Neural progenitor cell (in vitro differentiated cells): ENCODE measurements around the gene CHRM5. TPM values are rescaled to one million over a fixed set of nuclear protein-coding genes. Genes with fewer than 3 reads are reported as not detected.

Source experiments
- DNase-seq: peaks from one replicate; pipeline ENCODE4 v3.0.0-alpha.2; 2016; ENCODE audit warnings: low spot score
- H2AFZ ChIP-seq: fragments of 200-600 bp; sonication (generic); replicated peaks from 2 replicates; pipeline ENCODE4 v1.6.1; 2016; ENCODE audit warnings: antibody characterized with exemption
- H3F3A ChIP-seq: fragments of 200-600 bp; sonication (generic); 2 replicates; pipeline ENCODE4 v1.6.1; 2016; ENCODE audit warnings: antibody characterized with exemption, low read depth
- H3K27ac ChIP-seq: fragments of 200-600 bp; sonication (generic); 2 replicates; pipeline ENCODE4 v1.5.1; 2016; ENCODE audit warnings: mild to moderate bottlenecking
- H3K27me3 ChIP-seq: fragments of 200-600 bp; sonication (generic); 2 replicates; pipeline ENCODE4 v1.6.1; 2016; ENCODE audit warnings: mild to moderate bottlenecking, moderate library complexity
- H3K36me3 ChIP-seq: fragments of 200-600 bp; sonication (generic); 2 replicates; pipeline ENCODE4 v1.5.1; 2016
- H3K4me1 ChIP-seq: fragments of 200-600 bp; sonication (generic); 2 replicates; pipeline ENCODE4 v1.6.1; 2016; ENCODE audit warnings: mixed run types
- H3K4me2 ChIP-seq: fragments of 200-600 bp; sonication (generic); 2 replicates; pipeline ENCODE4 v1.6.1; 2016
- H3K4me3 ChIP-seq: fragments of 200-600 bp; sonication (generic); 2 replicates; pipeline ENCODE4 v1.5.1; 2016
- H3K79me2 ChIP-seq: fragments of 200-600 bp; sonication (generic); 2 replicates; pipeline ENCODE4 v1.6.1; 2016; ENCODE audit warnings: low read depth
- H3K9ac ChIP-seq: fragments of 200-600 bp; sonication (generic); 2 replicates; pipeline ENCODE4 v1.6.1; 2016
- H3K9me3 ChIP-seq: fragments of 200-600 bp; sonication (generic); 2 replicates; pipeline ENCODE4 v1.5.1; 2016; ENCODE audit warnings: low read depth
- H4K20me1 ChIP-seq: fragments of 200-600 bp; sonication (generic); 2 replicates; pipeline ENCODE4 v1.6.1; 2016; ENCODE audit warnings: low read depth
- H3K27ac Mint-ChIP-seq: 3 replicates; pipeline ENCODE4 v1.8.0; 2021; ENCODE audit warnings: mixed read lengths
- H3K27me3 Mint-ChIP-seq: 2 replicates; pipeline ENCODE4 v1.8.0; 2022; ENCODE audit warnings: low read depth, mild to moderate bottlenecking, inconsistent platforms, moderate library complexity, mixed read lengths; ENCODE audit not compliant: insufficient read depth
- H3K36me3 Mint-ChIP-seq: 3 replicates; pipeline ENCODE4 v1.8.0; 2021; ENCODE audit warnings: mixed read lengths
- H3K4me1 Mint-ChIP-seq: 3 replicates; pipeline ENCODE4 v1.8.0; 2021; ENCODE audit warnings: mixed read lengths
- H3K4me3 Mint-ChIP-seq: 3 replicates; pipeline ENCODE4 v1.8.0; 2021; ENCODE audit warnings: mild to moderate bottlenecking, moderate library complexity, mixed read lengths
- H3K9me3 Mint-ChIP-seq: 3 replicates; pipeline ENCODE4 v1.8.0; 2020; ENCODE audit warnings: mixed read lengths
- EZH2 ChIP-seq: fragments of 200-600 bp; sonication (generic); IDR thresholded peaks from 2 replicates; pipeline ENCODE4 v1.6.1; 2017; ENCODE audit warnings: antibody characterized with exemption, mild to moderate bottlenecking, moderate library complexity
- EZH2phosphoT487 ChIP-seq: fragments of 200-600 bp; sonication (generic); IDR thresholded peaks from 2 replicates; pipeline ENCODE4 v1.6.1; 2017; ENCODE audit warnings: antibody characterized with exemption
- total RNA-seq: library from RNA; depleted of rRNA; stranded (reverse); fragments of >200 nt; gene quantifications from 2 replicates; pipeline ENCODE4 v1.2.3, GENCODE V29; 2015; ENCODE audit warnings: low replicate concordance
- TF ChIP-seq, protein P1 (sequence below): fragments of 200-600 bp; sonication (generic); IDR thresholded peaks from 2 replicates; pipeline ENCODE4 v1.5.1; 2017; ENCODE audit warnings: antibody characterized with exemption, mild to moderate bottlenecking

The CHRM5 gene
- total RNA-seq, 1 donor from 2014 or later = not detected

DNA sequence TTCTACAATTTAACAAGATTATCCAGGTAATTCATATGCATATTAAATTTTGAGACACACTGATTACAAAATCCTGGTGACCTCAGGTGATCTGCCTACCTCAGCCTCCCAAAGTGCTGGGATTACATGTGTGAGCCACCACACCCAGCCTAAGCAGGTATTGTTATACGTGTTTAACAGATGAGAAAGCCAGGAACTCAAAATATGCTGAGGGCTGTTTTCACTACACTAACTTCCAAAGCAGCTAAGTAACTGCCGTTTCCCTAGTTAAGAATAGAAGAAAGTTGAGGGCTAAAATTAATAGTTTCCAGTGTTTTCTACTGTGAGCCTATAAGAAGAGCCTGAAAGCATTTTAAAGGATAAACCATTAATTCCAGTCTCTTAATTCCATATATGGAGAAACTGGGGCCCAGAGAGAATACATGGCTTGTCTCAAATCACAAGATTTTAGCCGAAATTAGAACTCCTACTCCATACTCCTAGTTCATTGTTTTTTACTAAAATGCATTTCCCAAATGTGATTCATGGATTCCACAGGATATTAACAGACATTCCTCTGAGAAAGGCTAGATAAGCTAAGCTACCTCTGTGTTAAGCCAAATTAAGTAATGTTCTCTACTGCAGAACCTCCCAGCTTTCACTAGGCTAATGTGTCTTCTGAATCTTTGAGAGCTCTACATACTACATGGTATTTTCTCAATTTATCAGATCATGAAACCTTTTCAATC, 87.7 kb downstream of the CHRM5 start:
- no peak overlapping the region for H3K4me3 ChIP-seq
- Mint-ChIP-seq H3K4me1 (no peaks in the 10 kb centered on the region), H3K27ac (no peak overlapping the region), H3K36me3 (peaks cover under 1% of the 10 kb centered on the region), H3K4me3 (no peak overlapping the region), H3K27me3 (peaks cover 3% of the 10 kb centered on the region), H3K9me3 (peaks cover 21% of the 10 kb centered on the region)
- no peak overlapping the region for H3K27ac ChIP-seq
- no peak overlapping the region for H3K9ac ChIP-seq
- H2AFZ ChIP-seq = no peak overlapping the region
- no peak overlapping the region for H3K4me2 ChIP-seq
- H3K79me2 ChIP-seq = no peaks in the 10 kb centered on the region
- no peaks in the 10 kb centered on the region for H3K27me3 ChIP-seq
- H3K9me3 ChIP-seq = peaks cover 5% of the 10 kb centered on the region
- no peak for DNase-seq
- H3K36me3 ChIP-seq = no peaks in the 10 kb centered on the region
- TF ChIP-seq EZH2phosphoT487 (no peak), EZH2 (no peak)
- TF ChIP-seq, protein P1, sequence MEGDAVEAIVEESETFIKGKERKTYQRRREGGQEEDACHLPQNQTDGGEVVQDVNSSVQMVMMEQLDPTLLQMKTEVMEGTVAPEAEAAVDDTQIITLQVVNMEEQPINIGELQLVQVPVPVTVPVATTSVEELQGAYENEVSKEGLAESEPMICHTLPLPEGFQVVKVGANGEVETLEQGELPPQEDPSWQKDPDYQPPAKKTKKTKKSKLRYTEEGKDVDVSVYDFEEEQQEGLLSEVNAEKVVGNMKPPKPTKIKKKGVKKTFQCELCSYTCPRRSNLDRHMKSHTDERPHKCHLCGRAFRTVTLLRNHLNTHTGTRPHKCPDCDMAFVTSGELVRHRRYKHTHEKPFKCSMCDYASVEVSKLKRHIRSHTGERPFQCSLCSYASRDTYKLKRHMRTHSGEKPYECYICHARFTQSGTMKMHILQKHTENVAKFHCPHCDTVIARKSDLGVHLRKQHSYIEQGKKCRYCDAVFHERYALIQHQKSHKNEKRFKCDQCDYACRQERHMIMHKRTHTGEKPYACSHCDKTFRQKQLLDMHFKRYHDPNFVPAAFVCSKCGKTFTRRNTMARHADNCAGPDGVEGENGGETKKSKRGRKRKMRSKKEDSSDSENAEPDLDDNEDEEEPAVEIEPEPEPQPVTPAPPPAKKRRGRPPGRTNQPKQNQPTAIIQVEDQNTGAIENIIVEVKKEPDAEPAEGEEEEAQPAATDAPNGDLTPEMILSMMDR = no peak
- no peaks in the 10 kb centered on the region for H4K20me1 ChIP-seq
- no peaks in the 10 kb centered on the region for H3F3A ChIP-seq
- no peaks in the 10 kb centered on the region for H3K4me1 ChIP-seq

DNA sequence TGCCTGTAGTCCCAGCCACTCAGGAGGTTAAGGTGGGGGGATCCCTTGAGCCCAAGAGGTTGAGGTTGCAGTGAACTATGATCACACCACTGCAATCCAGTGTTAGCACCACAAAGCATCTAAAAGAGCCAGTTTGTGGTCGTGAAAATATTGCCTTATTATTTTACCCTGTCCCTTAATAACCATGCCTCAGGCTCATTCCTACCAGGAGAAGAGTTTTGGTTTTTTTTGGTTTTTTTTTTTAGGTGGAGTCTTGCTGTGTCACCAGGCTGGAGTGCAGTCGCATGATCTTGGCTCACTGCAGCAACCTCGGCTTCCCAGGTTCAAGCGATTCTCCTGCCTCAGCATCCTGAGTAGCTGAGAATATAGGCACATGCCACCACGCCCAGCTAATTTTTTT, 88.6 kb downstream of the CHRM5 start:
- H2AFZ ChIP-seq = no peak overlapping the region

DNA sequence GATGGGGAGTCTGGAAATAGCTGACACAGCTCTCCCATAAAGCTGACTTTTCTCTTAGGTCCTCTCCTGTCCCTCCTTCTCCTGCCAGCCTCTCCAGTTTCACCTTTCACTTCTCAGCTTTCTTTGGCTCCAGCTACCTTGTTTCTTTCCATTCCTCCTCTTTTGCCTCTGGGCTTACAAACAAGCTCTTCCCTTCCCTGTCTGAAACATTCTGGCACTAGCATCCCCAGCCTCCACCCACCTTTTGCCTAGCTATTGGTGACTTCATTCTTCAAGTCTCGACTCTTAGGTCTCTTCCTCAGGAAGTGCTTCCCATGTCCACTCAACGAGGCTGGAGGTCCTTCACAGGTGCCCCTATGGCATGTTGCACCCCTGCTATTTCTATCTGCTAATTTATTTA, 91.2 kb downstream of the CHRM5 start:
- Histone ChIP-seq H3K79me2 (no peaks in the 10 kb centered on the region), H3K9me3 (no peaks in the 10 kb centered on the region), H3K27ac (no peak overlapping the region), H3K9ac (no peak overlapping the region), H3F3A (no peaks in the 10 kb centered on the region), H3K4me1 (no peaks in the 10 kb centered on the region), H3K4me2 (no peak overlapping the region), H3K36me3 (no peaks in the 10 kb centered on the region), H4K20me1 (no peaks in the 10 kb centered on the region), H2AFZ (no peak overlapping the region), H3K27me3 (no peaks in the 10 kb centered on the region), H3K4me3 (no peak overlapping the region)
- H3K27ac Mint-ChIP-seq = no peak overlapping the region
- H3K27me3 Mint-ChIP-seq = peaks cover 2% of the 10 kb centered on the region
- H3K4me3 Mint-ChIP-seq = no peak overlapping the region
- peaks cover 3% of the 10 kb centered on the region for H3K4me1 Mint-ChIP-seq
- TF ChIP-seq, protein P1 = no peak
- TF ChIP-seq EZH2 (no peak), EZH2phosphoT487 (no peak)
- DNase-seq = no peak
- H3K36me3 Mint-ChIP-seq = no peaks in the 10 kb centered on the region
- peaks cover under 1% of the 10 kb centered on the region for H3K9me3 Mint-ChIP-seq

More for the DNA sequence above, 88.6 kb downstream of the CHRM5 start:
- no peak overlapping the region for H3K4me2 ChIP-seq
- no peaks in the 10 kb centered on the region for H3F3A ChIP-seq
- no peaks in the 10 kb centered on the region for H3K36me3 ChIP-seq
- H3K27ac Mint-ChIP-seq = no peak overlapping the region
- no peaks in the 10 kb centered on the region for H3K27me3 Mint-ChIP-seq
- H3K9me3 ChIP-seq = no peaks in the 10 kb centered on the region
- no peak overlapping the region for H3K9ac ChIP-seq
- no peaks in the 10 kb centered on the region for H3K79me2 ChIP-seq
- no peak overlapping the region for H3K4me3 Mint-ChIP-seq
- TF ChIP-seq EZH2phosphoT487 (no peak), EZH2 (no peak)
- TF ChIP-seq, protein P1 = no peak
- H3K27me3 ChIP-seq = no peaks in the 10 kb centered on the region
- no peaks in the 10 kb centered on the region for H3K36me3 Mint-ChIP-seq
- no peaks in the 10 kb centered on the region for H4K20me1 ChIP-seq
- peaks cover 13% of the 10 kb centered on the region for H3K9me3 Mint-ChIP-seq
- H3K27ac ChIP-seq = no peak overlapping the region
- no peaks in the 10 kb centered on the region for H3K4me1 ChIP-seq
- H3K4me1 Mint-ChIP-seq = peaks cover 2% of the 10 kb centered on the region
- DNase-seq = no peak
- H3K4me3 ChIP-seq = no peak overlapping the region
